Stimulated activated CD4-positive, alpha-beta T cell treated with anti-CD3 and anti-CD28 coated beads, TNF-alpha, amount 100 ng/mL, for 1 hour (primary cell): ENCODE data around the gene EVA1C.
"Not testable (repeated sequence)": the region's sequence is repeated elsewhere in the genome, so short reads cannot be mapped to it uniquely, and the experiment has no call there.

Experiments used
- DNase-seq, 3 donors: peaks; one replicate each; pipeline ENCODE4 v3.0.0-alpha.2; 2020; ENCODE audit warnings: low read depth in 3 of 3, low spot score in 1 of 3

Gene EVA1C, protein sequence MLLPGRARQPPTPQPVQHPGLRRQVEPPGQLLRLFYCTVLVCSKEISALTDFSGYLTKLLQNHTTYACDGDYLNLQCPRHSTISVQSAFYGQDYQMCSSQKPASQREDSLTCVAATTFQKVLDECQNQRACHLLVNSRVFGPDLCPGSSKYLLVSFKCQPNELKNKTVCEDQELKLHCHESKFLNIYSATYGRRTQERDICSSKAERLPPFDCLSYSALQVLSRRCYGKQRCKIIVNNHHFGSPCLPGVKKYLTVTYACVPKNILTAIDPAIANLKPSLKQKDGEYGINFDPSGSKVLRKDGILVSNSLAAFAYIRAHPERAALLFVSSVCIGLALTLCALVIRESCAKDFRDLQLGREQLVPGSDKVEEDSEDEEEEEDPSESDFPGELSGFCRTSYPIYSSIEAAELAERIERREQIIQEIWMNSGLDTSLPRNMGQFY

DNA sequence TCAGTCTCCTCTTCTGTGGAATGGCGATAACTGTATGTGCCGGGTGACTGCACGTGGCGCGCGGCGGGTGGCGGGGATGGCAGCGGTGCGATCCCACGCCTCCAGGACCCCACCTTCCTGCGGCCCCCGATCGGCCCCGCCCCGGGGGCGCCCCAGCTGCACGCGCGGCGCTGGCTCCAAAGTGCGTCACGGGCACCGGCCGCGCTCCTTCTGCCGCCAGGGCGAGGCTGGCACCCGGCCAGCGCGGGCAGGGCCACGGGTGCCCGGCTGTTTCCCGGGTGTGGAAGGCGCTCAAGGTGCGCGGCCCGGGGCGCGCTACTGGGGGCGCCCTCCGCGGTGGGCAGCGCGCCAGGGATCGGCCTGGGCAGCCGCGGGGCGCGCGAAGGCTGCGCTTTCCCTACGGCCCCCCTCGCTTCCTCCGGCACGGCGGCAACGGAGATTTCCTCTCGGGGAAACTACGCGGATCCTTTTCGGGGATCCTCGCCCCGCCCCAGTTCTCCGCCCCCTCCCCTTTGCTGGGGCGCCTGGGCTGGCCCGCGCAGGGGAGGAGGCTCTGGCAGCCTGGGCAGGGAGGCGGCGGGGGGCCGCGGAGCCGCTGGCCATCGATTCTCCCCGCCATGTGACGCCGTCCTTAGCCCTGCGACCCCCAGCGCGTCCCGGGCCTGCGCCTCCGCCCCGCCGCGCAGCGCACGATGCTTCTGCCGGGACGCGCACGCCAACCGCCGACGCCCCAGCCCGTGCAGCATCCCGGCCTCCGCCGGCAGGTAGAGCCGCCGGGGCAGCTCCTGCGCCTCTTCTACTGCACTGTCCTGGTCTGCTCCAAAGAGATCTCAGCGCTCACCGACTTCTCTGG is at the start of gene EVA1C:
Gene EVA1C (plus strand): TSS at position 545 of the 853 bp plus-strand sequence. CDS start 148 bp downstream, at position 693.
- DNase-seq = peak; percentile 30 to 59 (median 56)

DNA sequence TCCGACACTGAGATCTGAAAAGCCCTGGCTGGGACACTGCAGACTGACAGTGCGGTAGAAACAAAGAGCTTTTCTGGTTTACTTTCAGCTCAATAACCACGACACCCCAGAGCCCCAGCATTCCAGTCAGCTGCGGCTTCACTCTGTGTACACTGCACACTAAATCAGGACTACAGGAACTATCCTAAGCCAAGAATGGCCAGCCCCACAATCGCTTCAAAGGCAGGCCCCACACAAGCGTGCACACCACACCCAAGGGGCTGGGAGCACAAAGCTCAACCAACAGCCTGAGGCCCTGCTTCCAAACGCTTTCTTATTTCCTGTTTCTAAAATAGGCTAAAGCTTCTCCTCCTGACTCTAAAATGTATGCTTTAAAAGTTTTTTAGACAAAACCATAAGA is 48.1 kb upstream of the EVA1C start:
- DNase-seq = no peak

DNA sequence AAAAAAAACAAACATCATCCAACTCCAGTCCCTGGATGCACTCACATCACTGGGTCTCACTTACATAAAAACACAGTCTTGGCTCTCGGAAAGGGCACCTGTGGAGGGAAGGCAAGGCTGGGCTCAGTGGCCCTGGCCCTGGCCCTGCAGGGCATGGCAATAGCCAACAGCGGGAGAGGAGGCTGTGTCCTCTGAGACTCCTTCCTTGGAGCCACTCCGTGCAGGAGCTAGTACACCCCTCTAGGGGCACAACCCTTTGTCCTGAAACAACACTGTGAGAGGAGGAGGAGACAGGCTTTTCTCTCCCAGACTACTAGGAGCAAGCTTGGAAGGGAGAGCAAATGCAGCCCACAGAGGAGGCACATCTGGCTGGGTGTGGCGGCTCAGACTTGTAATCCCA is 47.7 kb upstream of the EVA1C start:
- no peak for DNase-seq

DNA sequence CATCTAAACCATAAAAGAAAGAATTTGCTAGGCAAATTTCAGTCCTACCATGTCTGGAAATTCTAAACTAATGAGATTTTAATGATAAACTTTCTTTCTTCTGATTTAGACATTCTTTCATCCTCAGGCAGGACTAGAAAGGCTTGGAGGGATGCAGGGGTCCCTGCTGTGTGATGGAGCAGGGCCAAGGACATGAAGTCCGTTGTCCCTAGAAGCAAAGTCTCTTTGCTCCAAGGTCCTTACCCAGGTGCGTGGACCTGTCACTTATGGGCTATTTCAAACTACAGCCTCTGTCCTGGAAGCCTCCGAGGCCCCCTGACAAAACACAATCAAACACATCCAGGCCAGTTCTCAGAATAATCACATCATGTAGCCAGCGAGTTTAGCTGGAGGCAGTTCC is 46.3 kb upstream of the EVA1C start:
- DNase-seq = no peak

DNA sequence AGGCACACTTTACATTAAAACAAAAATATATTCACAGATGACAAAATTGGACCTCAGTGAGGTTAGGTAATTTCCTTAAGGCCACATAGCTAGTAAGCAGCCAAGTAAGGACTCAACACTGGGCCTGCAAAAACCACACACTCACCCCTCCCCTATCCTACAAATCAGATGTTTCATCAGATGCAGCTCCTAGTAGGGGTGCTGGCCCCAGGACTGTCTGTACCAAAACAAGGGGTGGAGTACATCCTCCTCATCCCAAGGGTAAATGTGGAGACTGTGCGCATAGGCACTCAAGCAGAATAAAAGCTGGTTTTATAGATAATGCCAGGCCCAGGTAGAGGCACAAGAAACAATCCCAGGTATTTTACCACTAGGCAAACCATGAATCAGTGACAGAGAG is 45.3 kb upstream of the EVA1C start:
- DNase-seq = no peak

DNA sequence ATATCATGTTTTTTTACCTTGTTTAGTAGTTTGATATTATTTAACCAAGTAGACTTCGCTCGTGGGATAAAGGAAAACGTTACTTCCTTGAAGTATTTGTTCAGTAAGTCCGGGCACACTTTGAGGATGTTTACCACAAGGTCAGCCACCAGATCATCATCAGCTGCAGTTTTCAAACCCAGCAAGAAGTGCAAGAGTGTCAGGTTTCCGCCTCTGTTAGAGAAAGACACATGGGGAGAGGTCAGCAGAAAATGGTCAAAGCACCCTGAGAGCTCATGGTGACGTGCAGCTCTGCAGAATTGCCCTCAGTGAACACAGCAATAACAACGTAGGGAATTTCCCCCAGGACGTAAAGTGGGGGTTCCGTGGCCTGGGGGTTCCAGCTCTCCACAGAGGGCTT is 44.1 kb upstream of the EVA1C start:
- DNase-seq = no peak

DNA sequence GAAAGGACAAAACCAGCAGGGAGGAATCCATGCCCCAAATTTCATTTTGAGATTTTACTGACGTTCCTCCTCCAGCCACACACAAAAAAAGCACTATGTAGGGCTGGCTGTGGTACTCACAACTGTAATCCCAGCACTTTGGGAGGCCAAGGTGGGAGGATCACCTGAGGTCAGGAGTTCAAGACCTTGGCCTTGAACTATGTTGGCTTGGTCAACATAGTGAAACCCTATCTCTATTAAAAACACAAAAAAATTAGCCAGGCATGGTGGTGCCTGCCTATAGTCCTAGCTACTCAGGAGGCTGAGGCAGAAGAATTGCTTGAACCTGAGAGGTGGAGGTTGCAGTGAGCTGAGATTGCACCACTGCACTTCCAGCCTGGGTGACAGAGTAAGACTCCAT is 43.5 kb upstream of the EVA1C start:
- not testable (repeated sequence) for DNase-seq

DNA sequence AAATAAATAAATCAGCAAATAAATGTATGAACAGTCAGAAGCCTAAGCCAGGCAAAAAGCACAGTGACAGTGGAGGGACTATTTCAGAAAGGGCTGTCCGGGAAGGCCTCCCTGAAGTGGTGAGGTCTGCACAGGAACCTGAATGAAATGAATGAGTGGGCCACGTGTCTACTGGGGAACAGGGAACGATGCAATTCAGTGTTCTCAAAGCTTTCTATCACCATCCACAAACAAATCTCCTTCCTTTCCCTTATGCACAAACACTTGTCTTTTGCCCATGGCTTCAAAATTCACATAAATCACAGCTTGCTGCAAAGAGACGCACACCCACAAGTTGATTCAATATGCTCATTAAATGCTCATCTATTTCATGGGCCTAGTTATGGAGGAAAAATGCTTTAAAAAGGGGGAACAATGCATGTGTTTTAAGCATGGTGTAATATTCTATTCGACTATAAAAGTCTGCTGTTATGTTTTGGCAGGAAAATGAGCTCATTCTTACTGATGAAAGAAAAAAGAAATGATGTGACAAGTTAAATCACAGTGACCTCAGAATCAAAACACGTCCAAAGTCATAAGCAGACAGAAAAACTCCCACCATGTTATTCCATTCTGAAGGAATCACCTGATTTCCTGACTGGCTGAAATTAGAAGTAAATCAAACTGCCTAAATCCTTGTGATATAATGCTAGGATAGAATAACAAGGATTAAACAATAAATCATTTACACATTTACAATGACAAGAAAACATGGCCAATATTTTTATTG is 41.3 kb upstream of the EVA1C start:
- DNase-seq = no peak

DNA sequence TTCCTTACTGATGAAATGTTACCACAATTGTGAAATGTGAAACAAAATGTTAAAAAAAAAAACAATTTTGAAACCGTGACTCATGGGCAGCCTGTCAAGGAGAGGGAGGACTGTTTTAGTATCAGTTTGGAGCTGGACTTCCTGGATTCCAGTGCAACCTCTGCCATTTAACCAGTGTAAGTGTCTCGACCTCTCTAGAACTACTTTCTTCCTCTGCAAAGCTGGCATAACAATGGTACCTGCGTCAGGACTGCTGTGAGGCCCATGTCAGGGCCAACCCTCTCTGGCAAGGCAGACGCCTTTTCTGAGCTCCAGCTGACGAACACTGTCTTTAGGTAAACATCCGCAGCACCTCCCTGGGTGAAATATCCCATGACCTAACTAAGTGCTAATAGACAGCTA is 40.6 kb upstream of the EVA1C start:
- no peak for DNase-seq

DNA sequence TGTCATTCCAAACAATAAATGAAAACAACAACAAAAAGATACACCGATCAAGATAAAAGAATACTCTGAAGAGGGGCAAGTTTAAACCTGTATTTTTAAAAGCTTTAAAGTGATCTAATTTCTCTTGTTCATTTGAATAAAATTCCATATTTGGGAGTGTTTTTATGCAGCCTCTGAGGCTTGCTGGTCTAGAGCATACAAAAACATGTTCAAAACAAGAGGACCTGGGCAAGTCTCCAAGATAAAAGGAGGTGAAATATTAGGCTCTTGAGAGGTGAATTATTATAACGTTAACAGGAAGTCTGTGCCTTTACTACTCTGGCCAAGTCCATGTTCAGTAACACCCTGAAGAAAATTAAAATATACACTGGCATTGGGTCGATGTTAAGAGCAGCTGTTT is 39.8 kb upstream of the EVA1C start:
- no peak for DNase-seq

DNA sequence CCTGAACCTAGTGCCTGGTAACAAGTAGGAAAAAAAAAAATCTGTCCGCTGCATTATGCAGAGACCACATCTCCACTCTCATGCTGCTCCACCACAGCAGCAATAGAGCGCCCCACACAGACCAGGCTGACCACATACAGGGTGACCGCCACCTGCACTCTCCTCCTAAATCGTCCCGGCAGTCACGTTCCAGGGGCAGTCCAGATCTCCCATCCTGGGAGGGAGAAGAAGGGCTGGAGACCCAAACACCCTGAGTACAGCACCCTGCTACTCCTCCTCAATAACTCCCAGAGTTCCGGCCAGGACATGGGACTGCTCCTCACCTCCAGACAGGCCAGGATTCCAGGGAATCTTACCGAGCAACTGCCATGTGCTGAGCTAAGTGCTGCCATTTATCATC is 35.0 kb upstream of the EVA1C start:
- DNase-seq = no peak

DNA sequence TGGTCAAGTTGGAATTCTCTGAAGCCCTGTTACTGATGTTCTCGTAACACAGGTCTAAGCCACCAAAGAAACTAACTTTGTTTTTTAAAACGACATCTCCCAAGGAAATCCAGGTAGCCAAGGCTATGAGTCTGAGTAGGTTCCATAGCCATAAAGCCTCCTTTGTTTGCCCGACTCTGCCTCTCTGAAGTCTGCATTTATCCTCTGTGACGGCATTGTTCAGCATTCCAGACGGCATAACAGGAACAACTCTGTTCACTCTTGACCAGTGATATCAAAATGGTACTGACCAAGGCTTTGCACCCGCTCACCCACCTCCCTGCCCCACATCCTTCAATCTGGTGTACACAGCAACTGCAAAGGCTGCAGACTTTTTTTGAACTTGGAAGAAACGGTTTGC is 34.5 kb upstream of the EVA1C start:
- DNase-seq = no peak

DNA sequence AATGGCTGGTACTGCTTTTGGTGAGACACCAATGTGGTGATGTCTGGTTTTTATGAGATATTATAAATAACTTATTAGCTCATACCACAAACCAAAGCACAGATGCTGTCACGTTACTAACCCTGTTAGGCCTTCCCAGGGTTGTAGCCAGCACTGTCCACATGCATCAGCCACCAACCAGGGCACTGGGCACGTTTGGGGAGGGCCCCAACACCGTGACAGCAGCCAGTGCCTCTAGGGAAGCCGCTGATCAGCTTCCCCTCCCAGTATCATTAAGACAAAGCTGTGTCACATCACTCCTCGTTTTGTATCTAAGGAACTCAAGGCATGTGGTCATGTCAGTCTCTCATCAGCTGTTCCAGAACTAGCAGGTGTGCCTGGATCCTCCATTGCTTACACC is 33.5 kb upstream of the EVA1C start:
- no peak for DNase-seq

DNA sequence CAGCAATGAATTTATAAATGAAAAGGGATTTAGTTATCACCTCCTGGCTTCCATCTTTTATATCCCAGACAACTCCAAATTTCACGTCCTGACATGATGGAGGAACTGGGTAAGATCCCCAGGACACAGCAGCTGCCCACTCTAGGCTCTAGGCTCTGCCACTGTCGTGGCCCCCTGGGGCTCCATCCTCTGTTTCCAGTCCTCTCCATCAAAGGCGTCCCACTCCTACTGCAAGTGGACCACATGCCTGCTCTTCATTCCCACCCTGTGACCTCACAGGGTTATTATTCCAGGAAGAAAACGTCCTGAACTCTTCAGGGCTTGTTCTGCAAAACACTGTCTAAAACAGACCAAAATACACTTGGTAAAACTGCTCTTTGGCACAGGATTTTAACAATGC is 31.6 kb upstream of the EVA1C start:
- no peak for DNase-seq

DNA sequence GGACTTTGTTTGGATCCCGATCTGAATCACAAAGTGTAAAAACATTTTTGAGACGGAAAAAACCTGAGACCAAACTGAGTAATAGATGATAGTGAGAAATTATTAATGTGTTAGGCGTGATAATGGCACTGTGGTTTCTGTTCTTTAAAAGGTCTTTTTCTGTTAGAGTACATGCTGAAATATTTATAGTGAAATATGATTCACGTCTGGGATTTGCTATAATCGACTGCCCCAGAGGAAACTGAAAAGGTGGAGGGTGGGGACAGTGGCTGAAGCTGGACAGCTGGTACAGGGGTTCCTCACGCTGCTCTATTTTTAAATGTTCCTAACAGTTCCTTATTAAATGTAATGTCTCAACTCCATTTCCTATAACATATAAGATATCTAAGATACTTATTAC is 30.9 kb upstream of the EVA1C start:
- DNase-seq = no peak

DNA sequence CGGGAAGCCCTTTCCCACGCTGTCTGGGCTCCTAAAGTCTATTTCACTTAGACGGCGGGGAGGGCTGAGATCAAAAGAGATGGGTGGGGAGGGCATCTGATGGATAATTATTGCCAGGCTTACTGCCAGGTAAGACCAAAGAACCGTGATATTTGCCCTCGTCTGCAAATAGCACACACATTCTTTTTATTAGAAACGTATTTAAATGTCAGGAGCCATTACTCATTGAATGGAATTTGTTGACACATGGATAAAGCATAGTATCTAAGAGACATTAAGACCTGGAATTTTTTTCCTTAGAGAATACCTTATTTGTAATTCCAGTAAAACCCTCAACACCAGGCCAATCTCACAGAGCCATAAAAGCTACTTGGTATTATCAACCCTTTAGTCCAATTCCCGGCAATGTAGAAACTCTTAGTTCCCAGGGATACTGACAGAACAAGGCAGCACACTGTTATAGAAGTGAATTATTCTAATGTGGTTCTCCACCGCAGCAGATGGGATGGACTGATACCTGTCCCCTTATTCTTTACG is 30.3 kb upstream of the EVA1C start:
- DNase-seq = no peak

DNA sequence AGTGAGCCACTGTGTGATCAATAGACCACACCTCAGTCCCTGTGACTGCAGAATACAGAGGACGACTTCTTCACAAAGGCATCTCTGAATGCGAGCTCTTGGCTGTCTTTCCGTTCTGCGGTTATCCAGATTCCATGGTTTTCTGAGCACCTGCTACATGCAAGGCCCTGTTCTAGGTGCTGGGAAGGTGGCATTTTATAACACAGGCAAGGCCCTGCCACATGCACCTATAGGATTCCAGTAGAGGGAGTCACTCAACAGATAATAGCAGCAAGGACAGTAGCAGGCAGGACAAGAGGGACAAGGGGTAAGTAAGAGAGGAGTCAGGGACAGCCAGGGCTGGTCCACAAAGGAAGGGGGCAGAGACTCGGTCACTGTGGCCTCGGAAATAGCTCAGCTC is 28.7 kb upstream of the EVA1C start:
- DNase-seq = no peak

DNA sequence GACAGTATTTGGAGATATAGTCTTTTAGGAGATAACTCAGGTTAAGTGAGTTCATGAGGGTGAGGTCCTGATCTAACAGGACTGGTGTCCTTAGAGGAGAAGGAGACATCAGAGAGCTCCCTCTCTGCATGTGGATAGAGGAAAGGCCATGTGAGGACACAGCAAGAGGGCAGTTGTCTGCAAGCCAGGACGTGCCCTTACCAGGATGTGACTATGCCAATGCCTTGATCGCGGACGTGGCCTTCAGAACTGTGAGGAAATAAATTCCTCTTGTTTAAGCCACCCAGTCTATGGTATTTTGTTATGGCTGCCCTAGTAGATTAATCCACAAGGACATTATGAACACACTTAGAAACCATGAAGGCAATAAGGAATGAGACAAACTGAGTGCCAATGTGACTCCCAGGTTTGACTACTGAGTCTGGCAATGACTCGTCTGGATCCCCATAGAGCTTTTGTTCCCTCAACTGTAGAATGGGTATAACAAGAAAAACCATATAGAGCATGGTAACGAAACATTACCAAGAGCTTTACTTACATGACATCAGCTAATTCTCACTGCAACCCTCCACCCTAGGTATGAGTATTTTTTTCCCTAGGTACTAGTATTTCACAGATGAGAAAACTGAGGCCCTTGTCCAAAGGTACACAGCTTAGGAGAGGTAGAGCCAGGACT is 26.2 kb upstream of the EVA1C start:
- DNase-seq = no peak

DNA sequence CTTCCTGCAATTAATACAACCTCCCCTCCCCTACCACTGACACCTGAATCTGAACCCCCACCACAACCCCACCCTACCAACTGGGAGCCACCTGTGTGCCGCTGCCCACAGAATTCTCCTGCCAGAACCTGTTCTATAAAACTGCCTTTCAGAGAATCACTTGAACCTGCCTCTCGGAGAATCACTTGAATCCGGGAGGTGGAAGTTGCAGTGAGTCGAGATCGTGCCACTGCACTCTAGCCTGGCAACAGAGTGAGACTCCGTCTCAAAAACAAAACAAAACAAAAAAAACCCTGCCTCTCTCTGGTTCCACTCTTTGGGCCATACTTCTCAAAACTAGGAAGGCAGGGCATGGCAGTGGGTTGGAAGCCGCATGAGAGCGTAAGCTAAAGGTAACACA is 25.4 kb upstream of the EVA1C start:
- no peak for DNase-seq

DNA sequence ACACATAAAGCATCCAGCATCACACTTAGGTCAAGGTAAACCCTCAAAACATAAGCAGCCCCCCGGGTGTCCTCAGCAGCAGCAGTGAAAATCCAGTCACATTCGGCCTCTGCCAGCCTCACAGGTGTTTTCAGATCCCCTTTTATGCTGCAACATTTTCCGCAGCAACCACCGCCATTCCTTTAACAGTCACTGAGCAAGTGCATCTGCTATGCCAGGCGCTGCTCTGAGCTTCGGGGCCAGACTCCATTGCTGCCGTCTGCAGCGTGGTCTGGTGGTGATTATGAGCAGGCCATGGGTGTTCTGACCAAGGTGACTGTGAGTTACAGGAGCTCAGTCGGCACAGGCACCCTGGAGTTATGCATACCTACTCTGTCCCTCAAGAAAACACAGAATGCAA is 24.2 kb upstream of the EVA1C start:
- no peak for DNase-seq
